ENCODE results near the gene TCF7.

The TCF7 gene

GRCh38 chr5:134090522-134090921 lies 24.0 kb upstream of the TCF7 start:
- DNase-seq (ENCODE audit: low read depth): no peak

- DNase-seq (ENCODE audit: low read depth): no peak
These were observed 22.8 kb upstream of the TCF7 start for GRCh38 chr5:134091626-134092121.

GRCh38 chr5:134092875-134093274 lies 21.6 kb upstream of the TCF7 start:
- no peak for DNase-seq (ENCODE audit: low read depth)

- DNase-seq (ENCODE audit: low read depth): no peak
These were observed 21.1 kb upstream of the TCF7 start for GRCh38 chr5:134093351-134093750.

GRCh38 chr5:134095293-134095692 lies 19.2 kb upstream of the TCF7 start:
- no peak for DNase-seq (ENCODE audit: low read depth)

- no peak for DNase-seq (ENCODE audit: low read depth)
These were observed 18.4 kb upstream of the TCF7 start for GRCh38 chr5:134095887-134096589.

GRCh38 chr5:134097211-134097749 lies 17.2 kb upstream of the TCF7 start:
- DNase-seq (ENCODE audit: low read depth): no peak

GRCh38 chr5:134098690-134099089 lies 15.8 kb upstream of the TCF7 start:
- no peak for DNase-seq (ENCODE audit: low read depth)

- no peak for DNase-seq (ENCODE audit: low read depth)
These were observed 15.1 kb upstream of the TCF7 start for GRCh38 chr5:134099288-134099872.

- no peak for DNase-seq (ENCODE audit: low read depth)
These were observed 14.6 kb upstream of the TCF7 start for GRCh38 chr5:134099939-134100282.

GRCh38 chr5:134100283-134101091 lies 14.0 kb upstream of the TCF7 start:
- DNase-seq (ENCODE audit: low read depth): no peak

GRCh38 chr5:134101686-134102439 lies 12.6 kb upstream of the TCF7 start:
- no peak for DNase-seq (ENCODE audit: low read depth)

GRCh38 chr5:134103397-134103796 lies 11.1 kb upstream of the TCF7 start:
- no peak for DNase-seq (ENCODE audit: low read depth)

- no peak for DNase-seq (ENCODE audit: low read depth)
These were observed 10.4 kb upstream of the TCF7 start for GRCh38 chr5:134103998-134104654.

GRCh38 chr5:134106991-134107701 lies 7.3 kb upstream of the TCF7 start:
- no peak for DNase-seq (ENCODE audit: low read depth)

GRCh38 chr5:134107779-134108178 lies 6.7 kb upstream of the TCF7 start:
- DNase-seq (ENCODE audit: low read depth): no peak

- no peak for DNase-seq (ENCODE audit: low read depth)
These were observed 4.1 kb upstream of the TCF7 start for GRCh38 chr5:134110382-134110781.

- no peak for DNase-seq (ENCODE audit: low read depth)
These were observed 2.5 kb upstream of the TCF7 start for GRCh38 chr5:134111741-134112647.

GRCh38 chr5:134112726-134113362 lies 1.6 kb upstream of the TCF7 start:
- DNase-seq (ENCODE audit: low read depth): no peak

All from HS-5 (cell line).